Stimulated activated CD8-positive, alpha-beta memory T cell treated with anti-CD3 and anti-CD28 coated beads, Interleukin-7, amount 100 ng/mL, for 1 hour (primary cell): ENCODE data around the gene S100PBP.
"Not testable (repeated sequence)": the region's sequence is repeated elsewhere in the genome, so short reads cannot be mapped to it uniquely, and the experiment has no call there.

ENCODE experiments used
- DNase-seq, 2 donors: peaks; one replicate each; pipeline ENCODE4 v3.0.0-alpha.2; 2020; ENCODE audit warnings: low read depth in 2 of 2

The S100PBP gene

GRCh38 chr1:32900371-32900955 is 83.0 kb downstream of the S100PBP start:
- no peak for DNase-seq

- no peak for DNase-seq
Observed at GRCh38 chr1:32900956-32901822, 83.7 kb downstream of the S100PBP start, which contains the start of gene TMEM54. Gene TMEM54, minus strand, starts transcription at chr1:32901389. Its CDS starts 151 bp downstream, at chr1:32901238.

DNA sequence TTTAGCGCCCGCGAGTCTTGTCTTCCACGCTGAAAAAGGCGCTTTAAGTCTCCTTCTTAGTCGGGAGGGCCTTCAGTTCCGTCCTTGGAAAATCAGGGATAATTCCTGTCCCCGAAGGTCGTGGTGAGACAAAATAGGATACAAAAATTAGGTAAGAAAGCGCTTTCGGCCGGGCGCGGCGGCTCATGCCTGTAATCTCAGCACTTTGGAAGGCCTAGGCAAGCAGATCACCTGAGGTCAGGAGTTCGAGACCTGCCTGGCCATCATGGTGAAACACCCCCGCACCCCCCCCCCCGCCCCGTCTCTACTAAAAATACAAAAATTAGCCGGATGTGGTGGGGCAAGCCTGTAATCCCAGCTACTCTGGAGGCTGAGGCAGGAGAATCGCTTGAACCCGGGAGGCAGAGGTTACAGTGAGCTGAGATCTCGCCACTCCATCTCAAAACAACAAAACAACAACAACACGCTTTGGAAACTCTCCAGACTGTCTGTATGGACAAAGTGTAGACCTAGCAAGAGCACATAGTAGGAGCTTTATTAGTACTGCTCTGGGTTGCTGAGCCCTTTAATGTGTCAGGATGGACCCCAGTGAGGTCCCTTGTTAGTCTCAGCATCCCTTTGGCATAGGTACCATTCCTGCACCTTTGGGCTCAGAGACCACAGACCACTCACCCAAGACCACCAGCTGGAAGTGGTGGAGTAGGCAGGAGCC is 84.5 kb downstream of the S100PBP start:
- DNase-seq = no peak

DNA sequence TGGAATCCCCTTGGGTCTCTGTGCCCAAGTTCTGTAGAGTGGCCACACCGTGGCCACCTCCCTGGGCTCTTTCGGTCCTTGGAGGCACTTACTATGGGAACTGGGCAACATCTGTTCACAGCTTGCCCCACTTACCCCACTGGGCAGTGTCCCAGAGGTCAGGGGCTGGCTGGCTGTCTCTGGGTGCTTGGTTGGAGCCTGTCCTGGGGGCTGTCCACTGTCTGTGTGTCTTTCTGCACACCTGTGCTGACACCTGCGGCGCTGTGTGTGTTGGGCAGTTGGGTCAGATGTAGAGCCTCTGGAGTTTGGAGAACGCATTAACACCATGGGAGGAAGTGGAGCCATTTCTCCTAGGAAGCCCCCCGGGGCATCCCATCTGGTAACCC is 85.1 kb downstream of the S100PBP start:
- DNase-seq = no peak

- no peak for DNase-seq
Observed at GRCh38 chr1:32903991-32904785, 86.7 kb downstream of the S100PBP start.

GRCh38 chr1:32904797-32905196 is 87.3 kb downstream of the S100PBP start:
- DNase-seq = no peak

DNA sequence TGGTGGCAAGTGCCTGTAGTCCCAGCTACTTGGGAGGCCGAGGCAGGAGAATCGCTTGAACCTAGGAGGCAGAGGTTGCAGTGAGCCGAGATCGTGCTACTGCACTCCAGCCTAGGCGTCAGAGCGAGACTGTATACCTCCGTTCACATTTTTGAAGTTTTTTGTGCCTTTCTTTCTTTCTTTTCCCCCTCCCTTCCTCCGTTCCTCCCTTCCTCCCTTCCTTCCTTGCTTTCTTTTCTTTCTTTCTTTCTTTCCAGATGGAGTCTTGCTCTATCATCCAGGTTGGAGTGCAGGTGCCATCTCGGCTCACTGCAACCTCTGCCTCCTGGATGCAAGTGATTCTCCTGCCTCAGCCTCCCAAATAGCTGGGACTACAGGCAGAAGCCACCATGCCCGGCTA is 88.1 kb downstream of the S100PBP start:
- not testable (repeated sequence) for DNase-seq

DNA sequence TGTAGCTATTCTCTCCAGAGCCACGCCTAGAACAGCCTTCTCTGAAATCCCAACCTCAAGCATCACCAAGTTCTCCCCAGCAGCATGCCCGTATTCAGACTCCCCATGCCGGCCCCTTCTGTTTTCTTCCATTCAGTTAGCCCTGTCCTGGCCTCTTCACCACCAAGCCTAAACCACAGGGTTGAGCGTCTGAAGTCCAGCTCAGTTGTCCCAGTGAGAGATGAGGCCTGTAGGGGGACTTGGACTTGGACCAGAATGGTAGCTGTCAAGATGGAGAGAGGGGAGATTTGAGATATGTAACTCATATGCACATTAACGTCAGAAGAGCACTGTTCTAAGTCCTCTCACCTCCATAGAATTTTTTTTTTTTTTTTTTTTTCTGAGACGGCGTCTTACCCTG is 89.2 kb downstream of the S100PBP start:
- DNase-seq = no peak

GRCh38 chr1:32907435-32907834 is 90.0 kb downstream of the S100PBP start:
- DNase-seq = no peak
